SK-N-SH (cell line): ENCODE measurements around the gene KIAA1549. TPM values are rescaled to one million over a fixed set of nuclear protein-coding genes. Genes with fewer than 3 reads are reported as not detected.

ENCODE experiments used
- CTCF ChIA-PET: fragments of 300-600, 350-600 bp; formaldehyde crosslinking; extraction: SDS; loops from one replicate; lab custom pipeline; 2021; lab: Yijun Ruan, JAX
- POLR2A ChIA-PET: fragments of 350-600 bp; sonication (Branson Sonifier 250); formaldehyde crosslinking; extraction: SDS; loops from one replicate; lab custom pipeline; 2020; ENCODE audit warnings: antibody characterized with exemption, inconsistent platforms; lab: Yijun Ruan, JAX
- DNase-seq: peaks from one replicate; pipeline ENCODE4 v3.0.0; 2012
- H2AFZ ChIP-seq: fragments of 200-600 bp; sonication (generic); 2 replicates; pipeline ENCODE4 v1.8.1; 2016; ENCODE audit warnings: antibody characterized with exemption, mild to moderate bottlenecking, low read depth
- H3F3A ChIP-seq: fragments of 200-600 bp; sonication (generic); replicated peaks from 2 replicates; pipeline ENCODE3; 2016; ENCODE audit warnings: antibody characterized with exemption, mild to moderate bottlenecking; ENCODE audit not compliant: insufficient read depth
- H3K27ac ChIP-seq, 2 experiments: fragments of 200-500 bp in 1 of 2; fragments of 200-600 bp in 1 of 2; sonication (Bioruptor generic) in 1 of 2; sonication (generic), shearing (Covaris generic) in 1 of 2; 2 replicates each; pipeline versions ENCODE4 v1.5.1 to v1.6.1; 2014 to 2016; ENCODE audit warnings: low read depth in 2 of 2, inconsistent platforms in 1 of 2, low read length in 1 of 2, mild to moderate bottlenecking in 1 of 2, mixed read lengths in 1 of 2
- H3K27me3 ChIP-seq: fragments of 200-600 bp; sonication (generic), shearing (Covaris generic); 2 replicates; pipeline ENCODE4 v1.6.1; 2016; ENCODE audit warnings: mixed run types; ENCODE audit not compliant: insufficient read depth
- H3K36me3 ChIP-seq, 2 experiments: fragments of 200-500 bp in 1 of 2; fragments of 200-600 bp in 1 of 2; sonication (Bioruptor generic) in 1 of 2; sonication (generic) in 1 of 2; replicated peaks in 1 of 2; 2 replicates each; pipeline versions ENCODE3 to v1.5.1; 2014 to 2016; ENCODE audit warnings: low read length in 1 of 2, mild to moderate bottlenecking in 1 of 2; ENCODE audit not compliant: insufficient read depth in 2 of 2, control insufficient read depth in 1 of 2
- H3K4me1 ChIP-seq, 2 experiments: fragments of 200-500 bp in 1 of 2; fragments of 200-600 bp in 1 of 2; sonication (Bioruptor generic) in 1 of 2; sonication (generic), shearing (Covaris generic) in 1 of 2; 2 replicates each; pipeline versions ENCODE4 v1.5.1 to v1.6.1; 2014 to 2016; ENCODE audit warnings: low read depth in 1 of 2, low read length in 1 of 2, mixed run types in 1 of 2; ENCODE audit not compliant: insufficient read depth in 2 of 2, control insufficient read depth in 1 of 2
- H3K4me2 ChIP-seq: fragments of 200-600 bp; sonication (generic), shearing (Covaris generic); 2 replicates; pipeline ENCODE4 v1.6.1; 2017; ENCODE audit warnings: mixed run types
- H3K4me3 ChIP-seq, 2 experiments: fragments of 200-500 bp in 1 of 2; fragments of 200-600 bp in 1 of 2; sonication (Bioruptor generic) in 1 of 2; sonication (generic), shearing (Covaris generic) in 1 of 2; 2 replicates each; pipeline versions ENCODE4 v1.5.1 to v1.8.1; 2014 to 2016; ENCODE audit warnings: low read depth in 2 of 2, inconsistent platforms in 1 of 2, low read length in 1 of 2, mild to moderate bottlenecking in 1 of 2, mixed read lengths in 1 of 2, moderate library complexity in 1 of 2
- H3K79me2 ChIP-seq: fragments of 200-600 bp; sonication (generic); 2 replicates; pipeline ENCODE4 v1.8.1; 2017; ENCODE audit warnings: mild to moderate bottlenecking; ENCODE audit not compliant: insufficient read depth
- H3K9ac ChIP-seq: fragments of 200-600 bp; sonication (generic); 2 replicates; pipeline ENCODE4 v1.6.1; 2017; ENCODE audit warnings: mixed run types
- H3K9me2 ChIP-seq: fragments of 200-600 bp; sonication (generic); 2 replicates; pipeline ENCODE4 v1.6.1; 2017; ENCODE audit warnings: mixed run types
- H3K9me3 ChIP-seq: fragments of 200-600 bp; sonication (generic); 2 replicates; pipeline ENCODE4 v1.6.1; 2017; ENCODE audit warnings: mixed run types, mild to moderate bottlenecking, moderate library complexity
- H4K20me1 ChIP-seq: fragments of 200-600 bp; sonication (generic); 2 replicates; pipeline ENCODE4 v1.6.1; 2017; ENCODE audit warnings: mild to moderate bottlenecking, mixed run types; ENCODE audit not compliant: insufficient read depth
- CHD2 ChIP-seq: fragments of 150-350 bp; IDR thresholded peaks from 2 replicates; pipeline ENCODE4 v1.6.1; 2018; ENCODE audit warnings: low read length; ENCODE audit not compliant: partially characterized antibody
- ELF1 ChIP-seq: IDR thresholded peaks from 2 replicates; pipeline ENCODE4 v1.4.0; 2012
- EP300 ChIP-seq, 2 experiments: IDR thresholded peaks; 2 replicates each; pipeline versions ENCODE4 v1.4.0 to v1.6.1; 2012; ENCODE audit warnings: borderline replicate concordance in 1 of 2, low read depth in 1 of 2, low read length in 1 of 2
- EZH2phosphoT487 ChIP-seq: fragments of 200-600 bp; sonication (generic); IDR thresholded peaks from 2 replicates; pipeline ENCODE4 v1.6.1; 2017; ENCODE audit warnings: low read depth, mixed run types, mild to moderate bottlenecking, antibody characterized with exemption, moderate library complexity, borderline replicate concordance
- FOSL2 ChIP-seq: IDR thresholded peaks from 2 replicates; pipeline ENCODE4 v1.4.0; 2012; ENCODE audit warnings: low read depth, mild to moderate bottlenecking, moderate library complexity, borderline replicate concordance
- FOXM1 ChIP-seq: IDR thresholded peaks from 2 replicates; pipeline ENCODE4 v1.4.0; 2012; ENCODE audit warnings: low read depth, mild to moderate bottlenecking
- GATA2 ChIP-seq: sonication (generic); formaldehyde crosslinking; IDR thresholded peaks from 2 replicates; pipeline ENCODE4 v1.5.0; 2020; ENCODE audit warnings: mild to moderate bottlenecking, missing genetic modification reagents
- JUND ChIP-seq: IDR thresholded peaks from 2 replicates; pipeline ENCODE4 v1.4.0; 2012
- MEF2A ChIP-seq: IDR thresholded peaks from 2 replicates; pipeline ENCODE4 v1.4.0; 2012; ENCODE audit warnings: low read depth, borderline replicate concordance
- NRF1 ChIP-seq: IDR thresholded peaks from 2 replicates; pipeline ENCODE4 v1.6.1; 2012; ENCODE audit warnings: low read depth, mild to moderate bottlenecking, low read length
- POLR2AphosphoS5 ChIP-seq: IDR thresholded peaks from 2 replicates; pipeline ENCODE4 v1.6.1; 2012; ENCODE audit warnings: low read depth, low read length
- RAD21 ChIP-seq: IDR thresholded peaks from 2 replicates; pipeline ENCODE4 v1.6.1; 2012; ENCODE audit warnings: mild to moderate bottlenecking, low read length
- RFX5 ChIP-seq: IDR thresholded peaks from 2 replicates; pipeline ENCODE4 v1.6.1; 2012; ENCODE audit warnings: mild to moderate bottlenecking, improper control_type of control experiment, low read length
- SIN3A ChIP-seq: IDR thresholded peaks from 2 replicates; pipeline ENCODE4 v1.6.1; 2012; ENCODE audit warnings: low read depth, mild to moderate bottlenecking, low read length, moderate library complexity, borderline replicate concordance
- TAF1 ChIP-seq: IDR thresholded peaks from 2 replicates; pipeline ENCODE4 v1.6.1; 2012; ENCODE audit warnings: low read depth, mild to moderate bottlenecking, low read length, moderate library complexity, borderline replicate concordance
- USF1 ChIP-seq: IDR thresholded peaks from 2 replicates; pipeline ENCODE4 v1.4.0; 2012; ENCODE audit warnings: low read depth, borderline replicate concordance
- YY1 ChIP-seq: IDR thresholded peaks from 2 replicates; pipeline ENCODE4 v1.4.0; 2012; ENCODE audit warnings: low read depth, mild to moderate bottlenecking
- WGBS: methylation state at CpG from one replicate; pipeline ENCODE4 v1.1.6; 2017; ENCODE audit warnings: low lambda C conversion rate; 5-methylcytosine and 5-hydroxymethylcytosine counted together
- polyA plus RNA-seq, 3 experiments: library from polyadenylated mRNA; depleted of rRNA; stranded (reverse); fragments of >200 nt; gene quantifications; 2 replicates each; pipeline ENCODE4 v1.2.3, GENCODE V29; 2012
- TF ChIP-seq, protein P1 (sequence below): fragments of 200-600 bp; sonication (generic); IDR thresholded peaks from 2 replicates; pipeline ENCODE4 v1.6.1; 2017; ENCODE audit warnings: antibody characterized with exemption, mild to moderate bottlenecking, moderate library complexity
- TF ChIP-seq, protein P2 (sequence below): IDR thresholded peaks from 2 replicates; pipeline ENCODE4; 2012
- TF ChIP-seq, protein P3 (sequence below): fragments of 150-350 bp; IDR thresholded peaks from 2 replicates; pipeline ENCODE4 v1.6.1; 2016; ENCODE audit warnings: mild to moderate bottlenecking, low read depth, low read length

The KIAA1549 gene
- polyA plus RNA-seq, 1 of the 3 experiments (the other 2 are of a cell fraction): 3.6 TPM

DNA sequence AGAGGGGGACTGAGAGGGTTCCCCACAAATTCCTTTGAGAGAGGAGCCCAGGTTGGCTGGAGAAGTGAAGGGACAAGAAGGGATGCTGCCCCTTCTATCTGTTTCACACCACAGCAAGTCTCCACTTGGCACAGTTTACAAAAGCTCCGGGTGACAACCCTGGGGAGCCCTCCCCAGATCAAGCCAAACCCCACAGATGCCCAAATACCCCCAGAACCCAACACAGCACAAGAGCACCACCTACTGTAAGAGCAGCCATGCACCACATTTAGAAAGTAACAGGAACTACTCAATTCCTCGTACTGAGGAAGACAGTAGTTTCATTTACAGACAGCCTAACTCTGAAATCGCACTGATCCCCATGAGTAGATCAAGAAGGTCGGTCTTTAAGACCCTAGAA, 115.3 kb downstream of the KIAA1549 start:
- CTCF ChIA-PET: no interaction called here
- H3F3A ChIP-seq: peaks cover 5% of the 10 kb centered on the region
- no peak for DNase-seq
- peaks cover 21 to 42% of the 10 kb centered on the region in 2 experiments for H3K36me3 ChIP-seq
- H2AFZ ChIP-seq: no peak overlapping the region
- no peaks in the 10 kb centered on the region for H3K9me2 ChIP-seq
- no peaks in the 10 kb centered on the region for H3K9me3 ChIP-seq
- WGBS: 95% methylated on average over 4 of the region's 4 CpGs
- peak; percentile 40 for TF ChIP-seq RAD21
- TF ChIP-seq, protein P1, sequence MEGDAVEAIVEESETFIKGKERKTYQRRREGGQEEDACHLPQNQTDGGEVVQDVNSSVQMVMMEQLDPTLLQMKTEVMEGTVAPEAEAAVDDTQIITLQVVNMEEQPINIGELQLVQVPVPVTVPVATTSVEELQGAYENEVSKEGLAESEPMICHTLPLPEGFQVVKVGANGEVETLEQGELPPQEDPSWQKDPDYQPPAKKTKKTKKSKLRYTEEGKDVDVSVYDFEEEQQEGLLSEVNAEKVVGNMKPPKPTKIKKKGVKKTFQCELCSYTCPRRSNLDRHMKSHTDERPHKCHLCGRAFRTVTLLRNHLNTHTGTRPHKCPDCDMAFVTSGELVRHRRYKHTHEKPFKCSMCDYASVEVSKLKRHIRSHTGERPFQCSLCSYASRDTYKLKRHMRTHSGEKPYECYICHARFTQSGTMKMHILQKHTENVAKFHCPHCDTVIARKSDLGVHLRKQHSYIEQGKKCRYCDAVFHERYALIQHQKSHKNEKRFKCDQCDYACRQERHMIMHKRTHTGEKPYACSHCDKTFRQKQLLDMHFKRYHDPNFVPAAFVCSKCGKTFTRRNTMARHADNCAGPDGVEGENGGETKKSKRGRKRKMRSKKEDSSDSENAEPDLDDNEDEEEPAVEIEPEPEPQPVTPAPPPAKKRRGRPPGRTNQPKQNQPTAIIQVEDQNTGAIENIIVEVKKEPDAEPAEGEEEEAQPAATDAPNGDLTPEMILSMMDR: peak; percentile 40
- no peak for TF ChIP-seq GATA2
- no peak for TF ChIP-seq FOXM1
- TF ChIP-seq, all 33 proteins: peak for 2
- no peak overlapping the region for H3K4me2 ChIP-seq
- H3K4me1 ChIP-seq: no peaks in the 10 kb centered on the region; a peak in 2 of 4 replicates
- no peak overlapping the region for H3K27ac ChIP-seq
- no peak overlapping the region for H3K9ac ChIP-seq
- H3K4me3 ChIP-seq: no peak overlapping the region
- H3K79me2 ChIP-seq: no peaks in the 10 kb centered on the region
- POLR2A ChIA-PET: no interaction called here
- no peaks in the 10 kb centered on the region for H3K27me3 ChIP-seq
- no peaks in the 10 kb centered on the region for H4K20me1 ChIP-seq

GRCh38 chr7:138864667-138865066, 116.5 kb downstream of the KIAA1549 start:
- peak overlapping the region; percentile 1; the same call in 1 of the 2 replicates for H3K9ac ChIP-seq
- H4K20me1 ChIP-seq: no peaks in the 10 kb centered on the region
- H3K27me3 ChIP-seq: no peaks in the 10 kb centered on the region
- no peak overlapping the region for H3K4me3 ChIP-seq
- POLR2A ChIA-PET: no interaction called here
- DNase-seq: no peak
- 0 out of 2 replicates have a peak overlapping the region, but pooled peaks have one; percentile 12 for H3K4me2 ChIP-seq
- H3K27ac ChIP-seq: peak overlapping the region in 1 of 2 experiments; percentile 77; a peak in 2 of 4 replicates
- CTCF ChIA-PET: no interaction called here
- no peaks in the 10 kb centered on the region; a peak in 1 of 4 replicates for H3K4me1 ChIP-seq
- no peaks in the 10 kb centered on the region for H3K9me3 ChIP-seq
- H2AFZ ChIP-seq: no peak overlapping the region
- H3K9me2 ChIP-seq: no peaks in the 10 kb centered on the region
- no peaks in the 10 kb centered on the region for H3K79me2 ChIP-seq
- H3F3A ChIP-seq: peaks cover 5% of the 10 kb centered on the region
- 45% methylated on average over 3 of the region's 3 CpGs for WGBS
- H3K36me3 ChIP-seq: peaks cover 27 to 53% of the 10 kb centered on the region in 2 experiments
- no peak for TF ChIP-seq MEF2A
- no peak for TF ChIP-seq EZH2phosphoT487
- TF ChIP-seq CHD2: no peak
- TF ChIP-seq GATA2: no peak
- TF ChIP-seq, protein P2, sequence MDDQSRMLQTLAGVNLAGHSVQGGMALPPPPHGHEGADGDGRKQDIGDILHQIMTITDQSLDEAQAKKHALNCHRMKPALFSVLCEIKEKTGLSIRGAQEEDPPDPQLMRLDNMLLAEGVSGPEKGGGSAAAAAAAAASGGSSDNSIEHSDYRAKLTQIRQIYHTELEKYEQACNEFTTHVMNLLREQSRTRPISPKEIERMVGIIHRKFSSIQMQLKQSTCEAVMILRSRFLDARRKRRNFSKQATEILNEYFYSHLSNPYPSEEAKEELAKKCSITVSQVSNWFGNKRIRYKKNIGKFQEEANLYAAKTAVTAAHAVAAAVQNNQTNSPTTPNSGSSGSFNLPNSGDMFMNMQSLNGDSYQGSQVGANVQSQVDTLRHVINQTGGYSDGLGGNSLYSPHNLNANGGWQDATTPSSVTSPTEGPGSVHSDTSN: peak; percentile 94
- TF ChIP-seq SIN3A: no peak
- TF ChIP-seq POLR2AphosphoS5: peak; percentile 26; the same call in 1 of the 2 replicates
- peak; percentile 80 for TF ChIP-seq FOSL2
- peak in 1 of 2 experiments; percentile 52; a peak in 1 of 4 replicates for TF ChIP-seq EP300 (IDR thresholded peaks at IDR 0.05; ENCODE audit: borderline replicate concordance in 1 of 2, low read depth in 1 of 2, low read length in 1 of 2)
- TF ChIP-seq YY1: no peak
- TF ChIP-seq NRF1: no peak
- TF ChIP-seq, protein P1: no peak
- TF ChIP-seq, protein P3, sequence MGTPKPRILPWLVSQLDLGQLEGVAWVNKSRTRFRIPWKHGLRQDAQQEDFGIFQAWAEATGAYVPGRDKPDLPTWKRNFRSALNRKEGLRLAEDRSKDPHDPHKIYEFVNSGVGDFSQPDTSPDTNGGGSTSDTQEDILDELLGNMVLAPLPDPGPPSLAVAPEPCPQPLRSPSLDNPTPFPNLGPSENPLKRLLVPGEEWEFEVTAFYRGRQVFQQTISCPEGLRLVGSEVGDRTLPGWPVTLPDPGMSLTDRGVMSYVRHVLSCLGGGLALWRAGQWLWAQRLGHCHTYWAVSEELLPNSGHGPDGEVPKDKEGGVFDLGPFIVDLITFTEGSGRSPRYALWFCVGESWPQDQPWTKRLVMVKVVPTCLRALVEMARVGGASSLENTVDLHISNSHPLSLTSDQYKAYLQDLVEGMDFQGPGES: no peak
- TF ChIP-seq RFX5: no peak
- no peak for TF ChIP-seq USF1
- no peak for TF ChIP-seq ELF1
- no peak for TF ChIP-seq RAD21
- no peak for TF ChIP-seq TAF1
- TF ChIP-seq JUND: peak; percentile 79
